ENCODE data around the gene LDLRAD4. TPM values are rescaled to one million over a fixed set of nuclear protein-coding genes. Genes with fewer than 3 reads are reported as not detected.

LDLRAD4 gene
- polyA plus RNA-seq, 1 of the 3 experiments (the other 2 are of a cell fraction): 0.16 TPM

DNA sequence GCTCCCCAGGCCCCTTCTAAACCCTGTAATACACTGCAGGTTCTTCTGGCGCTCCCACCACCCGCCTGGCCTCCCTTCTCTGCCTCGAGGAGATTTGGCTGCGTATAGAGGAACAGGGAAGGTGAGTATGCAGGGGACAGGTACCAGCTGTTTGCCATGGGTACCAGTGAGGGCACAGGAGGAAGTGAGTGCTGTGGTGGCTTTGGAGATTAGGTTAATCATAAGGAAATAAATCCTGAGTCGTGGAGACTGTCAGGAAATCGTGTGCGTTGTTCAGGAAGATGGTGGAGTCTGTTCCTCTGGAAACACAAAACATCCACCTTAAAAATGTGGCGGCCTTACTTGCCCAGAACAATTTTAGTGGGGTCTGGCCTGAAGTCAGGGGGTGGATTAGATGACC lies 277.4 kb downstream of the LDLRAD4 start (continued):
- no peak for TF ChIP-seq SIN3A (IDR thresholded peaks at IDR 0.05; ENCODE audit: borderline replicate concordance, low read depth, low read length)

DNA sequence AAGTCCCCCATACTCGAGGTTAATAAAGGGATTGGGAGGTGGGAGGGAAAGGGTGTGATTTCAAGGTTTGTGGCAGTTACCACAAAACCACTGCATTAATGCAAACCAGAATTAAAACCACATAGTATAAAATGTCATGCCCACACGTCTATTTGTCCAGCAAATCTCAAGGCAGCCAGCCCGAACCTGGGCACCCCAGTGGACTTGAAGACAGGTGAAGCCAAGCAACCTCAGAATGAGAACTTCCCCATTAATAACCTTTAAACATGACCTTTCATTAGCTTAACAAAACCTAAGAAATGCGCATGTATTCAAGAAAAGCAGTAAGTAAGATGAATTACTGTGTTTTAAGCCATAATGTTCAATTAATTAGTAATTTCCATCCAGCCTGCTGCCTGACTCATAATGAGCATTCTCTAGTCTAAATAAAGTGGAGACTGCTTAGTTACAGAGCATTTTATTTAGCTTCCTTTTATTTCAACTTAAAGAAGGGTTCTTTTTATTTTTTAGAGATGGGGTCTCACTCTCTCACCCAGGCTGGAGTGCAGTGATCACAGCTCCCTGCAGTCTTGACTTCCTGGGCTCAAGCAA lies 278.2 kb downstream of the LDLRAD4 start:
- no peaks in the 10 kb centered on the region for H3K79me2 ChIP-seq (ENCODE audit: insufficient read depth)
- H2AFZ ChIP-seq (ENCODE audit: low read depth): no peak overlapping the region
- no peaks in the 10 kb centered on the region for H3K27me3 ChIP-seq (ENCODE audit: insufficient read depth)
- ChIA-PET CTCF (no interaction called here), POLR2A (no interaction called here)
- H3K27ac ChIP-seq (ENCODE audit: low read depth in 2 of 2, low read length in 1 of 2): no peak overlapping the region
- H4K20me1 ChIP-seq (ENCODE audit: insufficient read depth): no peaks in the 10 kb centered on the region
- H3F3A ChIP-seq (replicated peaks; ENCODE audit: insufficient read depth): no peaks in the 10 kb centered on the region
- WGBS (ENCODE audit: low lambda C conversion rate): 41% methylated on average over 4 of the region's 4 CpGs
- no peak overlapping the region for H3K4me3 ChIP-seq (ENCODE audit: low read depth in 2 of 2, low read length in 1 of 2)
- no peak overlapping the region for H3K9ac ChIP-seq
- H3K36me3 ChIP-seq (replicated peaks in 1 of 2; ENCODE audit: control insufficient read depth in 1 of 2, insufficient read depth in 2 of 2, low read length in 1 of 2): no peaks in the 10 kb centered on the region
- H3K4me1 ChIP-seq (ENCODE audit: control insufficient read depth in 1 of 2, insufficient read depth in 2 of 2, low read depth in 1 of 2, low read length in 1 of 2): peaks cover 13 to 26% of the 10 kb centered on the region in 2 experiments
- no peak overlapping the region for H3K4me2 ChIP-seq
- no peaks in the 10 kb centered on the region for H3K9me2 ChIP-seq
- H3K9me3 ChIP-seq: no peaks in the 10 kb centered on the region
- DNase-seq: no peak
- TF ChIP-seq MEF2A (IDR thresholded peaks at IDR 0.05; ENCODE audit: borderline replicate concordance, low read depth) (no peak), RFX5 (IDR thresholded peaks at IDR 0.05; ENCODE audit: low read length) (no peak), GABPA (IDR thresholded peaks at IDR 0.05; ENCODE audit: low read depth) (no peak), EZH2phosphoT487 (IDR thresholded peaks at IDR 0.05; ENCODE audit: borderline replicate concordance, low read depth) (no peak), RAD21 (IDR thresholded peaks at IDR 0.05; ENCODE audit: low read length) (no peak), EP300 (IDR thresholded peaks at IDR 0.05; ENCODE audit: borderline replicate concordance in 1 of 2, low read depth in 1 of 2, low read length in 1 of 2) (no peak), NFIC (IDR thresholded peaks at IDR 0.05; ENCODE audit: borderline replicate concordance) (no peak), TCF12 (IDR thresholded peaks at IDR 0.05) (no peak), RCOR1 (IDR thresholded peaks at IDR 0.05; ENCODE audit: low read length) (no peak)
- TF ChIP-seq, protein P1, sequence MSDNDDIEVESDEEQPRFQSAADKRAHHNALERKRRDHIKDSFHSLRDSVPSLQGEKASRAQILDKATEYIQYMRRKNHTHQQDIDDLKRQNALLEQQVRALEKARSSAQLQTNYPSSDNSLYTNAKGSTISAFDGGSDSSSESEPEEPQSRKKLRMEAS (IDR thresholded peaks at IDR 0.05; ENCODE audit: low read depth): no peak

DNA sequence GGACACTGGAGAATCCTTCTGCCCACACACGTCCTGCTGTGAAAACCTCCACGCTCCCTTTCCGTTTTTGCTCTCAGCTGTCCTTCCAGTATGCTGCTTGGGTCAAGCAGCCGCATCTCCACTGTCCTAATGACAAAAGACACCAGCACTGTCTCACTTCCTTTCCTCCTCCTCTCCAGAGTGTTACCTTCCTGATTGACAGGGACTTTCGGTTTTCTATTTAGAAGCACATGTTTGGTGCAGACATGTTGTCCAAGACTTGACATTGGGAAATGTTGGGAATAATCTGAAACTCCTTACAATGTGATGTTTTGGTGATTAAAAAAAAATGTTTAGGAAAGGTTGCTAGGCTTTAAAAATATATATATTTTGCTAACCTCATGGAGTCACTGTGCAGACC lies 281.2 kb downstream of the LDLRAD4 start:
- H3K9ac ChIP-seq: no peak overlapping the region
- WGBS (ENCODE audit: low lambda C conversion rate): 87% methylated on average over 5 of the region's 5 CpGs
- 0 out of 2 replicates have a peak overlapping the region, but pooled peaks have one; percentile 24 for H3K4me2 ChIP-seq
- ChIA-PET POLR2A (no interaction called here), CTCF (no interaction called here)
- H3K36me3 ChIP-seq (replicated peaks in 1 of 2; ENCODE audit: control insufficient read depth in 1 of 2, insufficient read depth in 2 of 2, low read length in 1 of 2): no peaks in the 10 kb centered on the region
- H3K79me2 ChIP-seq (ENCODE audit: insufficient read depth): no peaks in the 10 kb centered on the region
- H3K4me3 ChIP-seq (ENCODE audit: low read depth in 2 of 2, low read length in 1 of 2): no peak overlapping the region
- H3F3A ChIP-seq (replicated peaks; ENCODE audit: insufficient read depth): no peaks in the 10 kb centered on the region
- peak overlapping the region; percentile 68 to 97; a peak in 3 of 4 replicates for H3K27ac ChIP-seq (ENCODE audit: low read depth in 2 of 2, low read length in 1 of 2)
- no peak for TF ChIP-seq SMC3 (IDR thresholded peaks at IDR 0.05; ENCODE audit: low read depth, low read length)
- TF ChIP-seq SIN3A (IDR thresholded peaks at IDR 0.05; ENCODE audit: borderline replicate concordance, low read depth, low read length): no peak
- no peak for TF ChIP-seq JUND (IDR thresholded peaks at IDR 0.05)
- H3K27me3 ChIP-seq (ENCODE audit: insufficient read depth): no peaks in the 10 kb centered on the region
- no peaks in the 10 kb centered on the region for H3K9me2 ChIP-seq
- H4K20me1 ChIP-seq (ENCODE audit: insufficient read depth): no peaks in the 10 kb centered on the region
- H2AFZ ChIP-seq (ENCODE audit: low read depth): no peak overlapping the region
- no peaks in the 10 kb centered on the region for H3K9me3 ChIP-seq
- DNase-seq: no peak
- H3K4me1 ChIP-seq (ENCODE audit: control insufficient read depth in 1 of 2, insufficient read depth in 2 of 2, low read depth in 1 of 2, low read length in 1 of 2): peaks cover 13 to 43% of the 10 kb centered on the region in 2 experiments

Data from SK-N-SH (cell line).